Posterior cingulate gyrus (tissue), 11 donors: ENCODE results near the gene RAVER2.

Source experiments
- DNase-seq, 10 donors: peaks; one replicate each; pipeline versions ENCODE4 v3.0.0 to v3.0.0-alpha.2; 2020 to 2021; ENCODE audit warnings: mixed read lengths in 3 of 10
- intact Hi-C: fragments of 100-400 bp; cut with DNase I; formaldehyde crosslinking; loops from one replicate; pipeline ENCODE4 v1.15.1; 2023

The RAVER2 gene

DNA sequence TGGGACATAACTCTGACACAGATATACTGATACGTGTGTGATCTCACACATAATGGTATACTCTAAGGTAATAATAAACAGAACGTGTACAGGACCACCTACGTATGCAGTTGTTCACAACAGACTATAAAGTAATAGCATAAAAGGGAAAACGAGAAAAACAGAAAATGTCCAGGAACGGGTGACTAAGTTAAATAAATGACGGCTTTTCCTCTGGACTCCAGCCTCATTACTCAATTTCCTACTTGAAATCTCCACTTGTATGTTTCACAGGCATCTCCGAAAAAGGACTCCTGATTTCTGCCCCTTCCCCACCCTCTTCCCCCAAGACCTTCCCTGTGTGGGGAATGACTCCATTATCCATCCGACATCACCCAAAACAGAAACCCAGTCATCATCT is 126.4 kb downstream of the RAVER2 start:
- intact Hi-C loops = no loop called here
- DNase-seq = no peak

GRCh38 chr1:64872067-64872466 is 127.2 kb downstream of the RAVER2 start:
- intact Hi-C loops = no loop called here
- no peak for DNase-seq

GRCh38 chr1:64873576-64873975 is 128.7 kb downstream of the RAVER2 start:
- intact Hi-C loops = no loop called here
- DNase-seq = no peak

- intact Hi-C loops = no loop called here
- DNase-seq = no peak
Measured at GRCh38 chr1:64874666-64875065, 129.8 kb downstream of the RAVER2 start.

DNA sequence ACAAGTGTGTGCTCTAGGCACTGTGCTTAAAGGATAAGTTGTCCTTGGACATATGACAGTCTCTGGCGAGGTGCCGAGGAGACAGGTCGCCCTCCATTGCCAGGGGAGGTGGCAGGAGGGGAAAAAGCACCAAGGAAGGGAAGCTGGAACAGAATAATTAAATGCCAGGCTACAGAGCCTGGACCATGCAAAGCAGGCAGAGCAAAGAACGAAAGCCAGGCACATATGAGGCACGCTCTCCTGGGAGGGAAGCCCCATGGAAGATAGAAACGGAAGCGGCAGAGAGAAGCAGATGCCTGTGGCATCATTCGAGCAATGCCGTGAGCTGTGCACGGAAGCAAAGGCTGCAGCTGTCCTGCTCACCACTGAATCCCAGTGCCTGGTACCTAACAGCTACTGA is 130.2 kb downstream of the RAVER2 start:
- no peak for DNase-seq
- intact Hi-C loops = no loop called here

GRCh38 chr1:64875606-64876005 is 130.7 kb downstream of the RAVER2 start:
- no peak for DNase-seq
- intact Hi-C loops = no loop called here

DNA sequence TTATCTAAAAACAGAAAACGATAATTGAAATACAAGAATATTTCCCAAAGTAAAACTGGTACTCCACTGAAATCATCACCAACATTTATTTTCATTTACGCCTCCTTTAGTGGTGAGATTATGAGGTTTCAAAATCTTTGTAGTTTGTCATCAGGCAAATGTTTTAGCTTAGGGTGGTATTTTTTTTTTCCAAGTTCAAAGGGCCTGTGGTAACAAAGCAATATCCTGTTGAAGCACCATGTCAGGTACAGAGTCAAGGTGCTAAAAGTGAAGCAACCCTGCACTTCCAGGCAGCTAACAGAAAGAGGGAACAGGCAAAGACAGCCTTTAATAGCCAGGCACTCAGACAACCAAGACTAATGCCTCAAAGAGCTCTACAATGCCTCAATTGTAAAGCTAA is 132.3 kb downstream of the RAVER2 start:
- no peak for DNase-seq
- intact Hi-C loops = no loop called here

GRCh38 chr1:64877598-64877997 is 132.7 kb downstream of the RAVER2 start:
- no peak for DNase-seq
- intact Hi-C loops = no loop called here

DNA sequence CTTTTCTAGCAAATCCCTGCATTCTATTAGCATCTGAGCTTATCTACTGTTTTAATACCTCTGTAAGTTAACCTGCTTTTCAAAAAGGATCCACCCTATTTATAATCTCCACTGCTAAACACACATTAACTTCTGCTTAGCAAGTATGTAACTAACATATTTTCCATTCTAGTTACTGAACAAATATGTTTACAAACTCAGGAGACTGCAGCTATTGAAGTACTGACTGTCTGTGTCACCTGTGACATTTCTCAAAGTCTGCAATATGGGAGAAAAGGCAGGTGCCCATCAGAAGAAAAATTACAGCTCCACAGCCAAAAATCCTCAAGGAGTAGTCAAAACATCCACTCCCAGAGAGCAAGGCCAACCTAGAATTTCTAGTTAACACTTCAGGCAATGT is 133.2 kb downstream of the RAVER2 start:
- intact Hi-C loops = no loop called here
- no peak for DNase-seq

DNA sequence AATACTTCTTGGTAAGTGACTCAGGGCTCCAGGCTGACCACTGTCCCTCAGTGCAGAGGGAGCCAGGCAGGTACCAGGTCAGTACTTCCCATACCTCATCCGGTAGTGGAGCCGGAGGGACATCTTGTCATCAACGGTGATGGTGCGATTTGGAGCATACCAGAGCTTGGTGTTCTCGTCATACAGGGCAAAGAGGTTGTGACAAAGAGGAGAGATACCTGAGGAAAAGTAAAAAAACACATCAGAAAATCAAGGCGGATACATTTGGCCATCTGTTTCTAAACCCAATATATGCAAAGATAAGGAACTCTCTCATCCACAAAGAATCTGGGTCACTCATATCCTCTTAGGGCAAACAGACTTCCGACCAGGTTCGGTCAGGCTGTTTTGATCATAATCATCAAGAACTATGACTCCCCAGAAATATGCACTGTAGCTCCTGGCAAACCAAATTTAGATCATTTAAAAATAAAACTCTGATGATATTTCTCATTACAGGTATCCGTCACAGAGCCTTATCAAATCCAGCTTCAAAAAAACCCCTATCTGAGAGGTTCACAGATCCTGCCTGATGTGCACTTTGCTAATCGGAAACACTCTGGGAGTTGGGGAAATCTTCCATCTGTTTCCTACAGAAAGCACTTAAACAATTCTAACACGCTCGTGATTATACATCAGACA is 134.2 kb downstream of the RAVER2 start:
- DNase-seq = no peak
- intact Hi-C loops = no loop called here

GRCh38 chr1:64880449-64880848 is 135.6 kb downstream of the RAVER2 start:
- intact Hi-C loops = no loop called here
- no peak for DNase-seq

GRCh38 chr1:64881281-64881680 is 136.4 kb downstream of the RAVER2 start:
- DNase-seq = no peak
- intact Hi-C loops = no loop called here
